Measurements from ENCODE around the gene NFATC1.

The NFATC1 gene

DNA sequence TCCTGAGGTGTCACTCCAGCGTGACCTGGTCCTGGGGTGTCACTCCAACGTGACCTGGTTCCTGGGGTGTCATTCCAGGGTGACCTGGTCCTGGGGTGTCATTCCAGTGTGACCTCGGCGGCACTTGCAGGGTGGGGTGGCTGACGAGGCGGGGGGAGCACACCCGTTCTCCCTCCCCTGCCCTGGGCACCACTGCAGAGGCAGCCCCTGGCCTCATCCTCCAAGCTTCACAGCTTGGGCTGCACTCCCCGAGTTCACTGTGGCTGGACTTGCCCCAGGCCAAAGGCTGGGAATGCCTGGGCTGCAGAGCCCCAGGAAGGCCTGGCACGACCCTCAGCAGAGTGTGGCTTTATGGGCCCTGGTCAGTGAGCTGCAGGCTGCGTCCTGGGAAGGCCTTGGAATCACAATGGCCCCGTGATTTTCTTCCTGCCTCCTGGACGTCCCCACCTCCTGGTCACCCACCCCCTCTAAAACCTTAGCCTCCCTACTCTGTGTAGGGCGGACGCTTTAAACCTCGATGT is 88.3 kb downstream of the NFATC1 start:
- no peak for DNase-seq (ENCODE audit: insufficient read length, low spot score)
- no peak for FAIRE-seq

DNA sequence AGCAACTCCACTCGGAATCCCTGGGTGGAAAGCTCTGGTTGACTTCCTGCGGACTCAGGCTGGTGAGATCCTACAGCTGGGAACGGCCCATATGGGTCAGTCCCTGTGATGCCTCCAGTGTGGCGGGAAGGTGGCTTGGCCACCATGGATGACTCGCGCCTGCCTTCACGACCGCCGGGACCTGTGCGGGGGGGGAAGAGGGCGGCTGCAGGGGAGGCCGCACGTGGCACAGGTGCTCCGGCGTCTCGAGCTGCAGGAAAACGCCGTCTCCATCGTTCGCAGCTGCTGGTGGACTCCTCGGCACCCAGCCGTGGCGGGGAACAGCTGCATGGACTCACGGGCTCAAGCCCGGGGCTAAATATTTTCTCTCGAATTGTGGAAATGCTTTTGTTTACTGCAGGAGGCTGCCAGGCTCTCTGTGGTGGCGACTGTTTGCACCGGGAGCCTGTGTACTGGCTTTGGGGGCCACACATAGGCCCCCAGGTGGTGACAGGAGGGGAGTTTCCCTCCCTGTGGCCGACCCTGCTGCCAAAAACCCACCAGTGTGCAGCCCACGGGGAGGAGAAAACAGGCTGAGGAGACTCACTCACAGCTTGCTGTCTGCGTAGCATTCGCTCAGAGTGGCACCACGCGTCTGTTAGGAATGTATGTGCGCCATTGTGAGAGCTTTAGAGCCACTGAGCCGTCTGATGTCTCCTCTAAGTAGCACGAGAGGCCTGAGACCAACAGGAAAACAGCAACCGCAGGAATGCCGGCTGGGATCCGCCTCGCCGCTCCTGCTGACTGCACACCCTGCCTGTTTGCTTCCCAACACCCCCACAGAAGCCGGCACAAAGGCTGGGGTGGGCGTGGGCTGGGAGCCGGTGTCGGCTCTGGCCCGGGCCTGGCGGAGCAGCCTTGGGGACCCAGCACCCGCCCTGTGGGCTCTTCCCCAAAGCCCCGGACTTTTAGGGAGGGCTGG is 89.2 kb downstream of the NFATC1 start:
- FAIRE-seq (no peak), DNase-seq (ENCODE audit: insufficient read length, low spot score) (peak; percentile 67)

GRCh38 chr18:79485788-79486355 is 90.1 kb downstream of the NFATC1 start:
- no peak for FAIRE-seq
- peak; percentile 29 for DNase-seq (ENCODE audit: insufficient read length, low spot score)

- FAIRE-seq (no peak), DNase-seq (ENCODE audit: insufficient read length, low spot score) (no peak)
Measured at GRCh38 chr18:79486356-79487182, 90.8 kb downstream of the NFATC1 start.

DNA sequence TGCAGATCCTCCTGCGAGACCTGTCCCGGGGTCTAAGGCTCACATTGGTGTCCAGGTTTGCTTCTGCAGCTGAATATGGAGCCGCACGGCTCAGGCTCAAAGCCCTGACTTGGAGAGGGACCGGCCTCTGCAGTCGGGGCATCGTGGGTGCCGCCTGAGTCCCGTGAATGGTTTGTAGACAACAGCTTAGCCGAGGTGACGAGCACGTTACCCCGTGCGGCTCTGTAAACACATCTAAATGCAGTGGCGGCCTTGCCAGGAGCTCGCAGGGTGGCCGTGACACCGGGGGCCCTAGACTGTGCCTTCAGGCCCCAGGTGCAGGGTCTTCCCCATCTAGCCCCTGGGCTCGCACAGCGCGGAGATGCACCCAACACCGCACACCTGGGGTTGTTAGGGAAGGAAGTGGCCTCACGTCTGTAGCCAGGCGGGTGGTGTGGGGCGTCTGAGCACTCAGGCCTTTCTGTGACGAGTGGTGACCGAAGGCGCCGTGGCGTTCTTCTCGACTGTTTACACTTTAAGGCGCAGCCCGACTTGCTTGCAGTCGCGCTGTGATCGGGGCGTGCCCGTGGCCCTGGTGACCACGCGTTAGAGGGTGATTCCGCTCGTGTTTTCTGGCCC is 91.6 kb downstream of the NFATC1 start:
- DNase-seq (ENCODE audit: insufficient read length, low spot score) = no peak
- FAIRE-seq = no peak

DNA sequence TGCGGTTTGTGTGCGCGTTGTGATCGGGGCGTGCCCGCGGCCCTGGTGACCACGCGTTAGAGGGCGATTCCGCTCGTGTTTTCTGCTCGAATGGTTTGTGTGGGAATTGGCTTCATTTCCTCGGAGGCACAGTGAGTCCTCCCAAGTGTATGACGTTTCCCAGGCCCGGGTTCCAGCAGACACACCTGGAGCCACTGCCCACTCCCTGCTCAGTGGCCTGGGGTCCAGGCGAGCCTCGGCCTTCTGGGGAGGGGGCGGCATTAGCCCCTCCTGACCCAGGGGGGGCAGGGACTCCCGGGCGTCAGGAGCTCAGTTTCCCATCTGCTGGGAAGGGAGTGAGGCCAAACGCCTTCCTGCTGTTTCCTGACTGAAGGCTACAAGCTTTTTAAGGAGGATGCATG is 92.1 kb downstream of the NFATC1 start:
- FAIRE-seq (no peak), DNase-seq (ENCODE audit: insufficient read length, low spot score) (no peak)

DNA sequence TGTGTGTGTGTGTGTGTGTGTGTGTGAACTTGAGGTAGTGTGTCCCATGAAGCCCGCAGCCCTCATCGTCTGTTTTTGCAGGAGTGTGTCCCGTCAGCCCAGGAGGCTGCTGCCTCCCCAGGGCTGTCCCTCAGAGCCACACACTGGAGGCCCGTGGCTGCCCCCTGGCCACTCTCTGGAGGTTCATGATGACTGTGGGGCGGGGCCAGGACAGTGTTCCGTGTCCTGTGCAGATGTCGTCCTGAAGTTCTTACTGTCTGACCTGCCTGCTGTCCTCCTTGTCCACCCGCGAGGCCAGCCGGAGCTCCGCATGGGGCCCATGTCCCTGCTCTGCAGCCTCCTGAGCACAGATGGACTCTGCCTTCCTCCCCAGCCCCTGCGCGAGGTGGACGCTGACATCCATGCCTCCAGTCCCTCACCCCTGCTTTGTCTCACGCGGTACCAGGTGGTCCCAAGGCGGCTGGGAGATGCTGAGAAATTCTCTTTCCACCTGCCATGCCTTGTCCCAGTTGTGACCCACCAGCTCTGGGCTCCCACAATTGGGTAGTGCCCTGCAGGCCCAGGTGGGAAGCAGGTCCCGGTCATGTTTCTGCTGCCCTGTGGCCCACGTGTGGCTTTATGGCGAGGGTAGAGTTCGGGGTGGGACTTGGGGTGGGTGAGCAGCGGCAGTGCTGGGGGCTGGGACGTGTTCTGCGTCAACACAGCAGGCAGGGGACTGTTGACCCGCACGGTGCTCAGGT is 92.8 kb downstream of the NFATC1 start:
- FAIRE-seq = no peak

GRCh38 chr18:79489051-79489898 is 93.5 kb downstream of the NFATC1 start:
- DNase-seq (ENCODE audit: insufficient read length, low spot score) (no peak), FAIRE-seq (no peak)

More for the DNA sequence above, 92.8 kb downstream of the NFATC1 start:
- DNase-seq (ENCODE audit: insufficient read length, low spot score) = no peak

GRCh38 chr18:79489899-79490625 is 94.3 kb downstream of the NFATC1 start:
- no peak for DNase-seq (ENCODE audit: insufficient read length, low spot score)
- FAIRE-seq = no peak

DNA sequence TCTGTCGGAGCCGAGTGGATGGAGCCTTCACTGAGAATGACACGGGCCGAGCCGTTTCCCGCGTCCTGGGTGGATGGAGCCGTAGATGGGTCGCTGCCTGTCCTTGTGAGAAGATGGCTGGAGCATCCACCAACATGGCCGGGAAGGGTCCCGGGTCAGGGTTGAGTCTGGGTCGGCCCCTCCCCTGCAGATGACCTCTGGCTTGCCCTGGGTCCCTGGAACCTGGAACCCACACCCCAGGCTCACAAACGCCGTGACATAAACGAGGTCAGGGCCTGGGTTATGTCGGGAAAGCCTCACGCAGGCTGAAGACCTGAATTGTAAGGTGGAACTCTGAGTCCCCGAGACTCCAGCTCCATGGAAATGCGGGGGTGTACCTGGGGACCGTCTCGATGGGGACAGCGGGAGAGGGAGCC is 94.9 kb downstream of the NFATC1 start:
- no peak for FAIRE-seq
- no peak for DNase-seq (ENCODE audit: insufficient read length, low spot score)

- no peak for FAIRE-seq
Measured at GRCh38 chr18:79491081-79491551, 95.4 kb downstream of the NFATC1 start.

GRCh38 chr18:79493211-79493800 is 97.6 kb downstream of the NFATC1 start:
- DNase-seq (ENCODE audit: insufficient read length, low spot score) (no peak), FAIRE-seq (no peak)

More at GRCh38 chr18:79491081-79491551, 95.4 kb downstream of the NFATC1 start:
- DNase-seq (ENCODE audit: insufficient read length, low spot score) = no peak

DNA sequence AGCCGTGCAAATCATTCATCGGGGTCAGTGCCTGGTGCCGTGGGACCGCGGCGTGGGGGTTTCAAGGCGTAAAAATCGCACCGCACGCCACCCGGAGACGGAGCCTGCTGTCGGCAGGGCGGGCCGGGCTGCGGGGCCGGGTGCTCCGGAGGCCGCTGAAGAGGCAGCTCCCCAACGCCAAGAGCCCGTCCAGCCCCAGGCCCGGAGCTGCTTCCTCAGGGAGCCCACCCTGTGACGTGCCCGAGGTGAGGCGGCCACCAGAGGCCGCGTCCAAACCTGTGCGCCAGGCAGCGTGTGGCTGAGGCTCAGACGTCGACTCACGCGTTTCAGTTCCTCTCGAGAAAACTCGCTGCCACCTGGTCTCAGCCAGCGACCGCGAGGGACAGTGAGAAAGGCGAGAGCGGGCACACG is 98.1 kb downstream of the NFATC1 start:
- no peak for FAIRE-seq

GRCh38 chr18:79494936-79495335 is 99.2 kb downstream of the NFATC1 start:
- no peak for DNase-seq (ENCODE audit: insufficient read length, low spot score)
- FAIRE-seq = no peak

More for the DNA sequence above, 98.1 kb downstream of the NFATC1 start:
- DNase-seq (ENCODE audit: insufficient read length, low spot score) = no peak

GRCh38 chr18:79495591-79496071 is 99.9 kb downstream of the NFATC1 start:
- FAIRE-seq (no peak), DNase-seq (ENCODE audit: insufficient read length, low spot score) (no peak)

DNA sequence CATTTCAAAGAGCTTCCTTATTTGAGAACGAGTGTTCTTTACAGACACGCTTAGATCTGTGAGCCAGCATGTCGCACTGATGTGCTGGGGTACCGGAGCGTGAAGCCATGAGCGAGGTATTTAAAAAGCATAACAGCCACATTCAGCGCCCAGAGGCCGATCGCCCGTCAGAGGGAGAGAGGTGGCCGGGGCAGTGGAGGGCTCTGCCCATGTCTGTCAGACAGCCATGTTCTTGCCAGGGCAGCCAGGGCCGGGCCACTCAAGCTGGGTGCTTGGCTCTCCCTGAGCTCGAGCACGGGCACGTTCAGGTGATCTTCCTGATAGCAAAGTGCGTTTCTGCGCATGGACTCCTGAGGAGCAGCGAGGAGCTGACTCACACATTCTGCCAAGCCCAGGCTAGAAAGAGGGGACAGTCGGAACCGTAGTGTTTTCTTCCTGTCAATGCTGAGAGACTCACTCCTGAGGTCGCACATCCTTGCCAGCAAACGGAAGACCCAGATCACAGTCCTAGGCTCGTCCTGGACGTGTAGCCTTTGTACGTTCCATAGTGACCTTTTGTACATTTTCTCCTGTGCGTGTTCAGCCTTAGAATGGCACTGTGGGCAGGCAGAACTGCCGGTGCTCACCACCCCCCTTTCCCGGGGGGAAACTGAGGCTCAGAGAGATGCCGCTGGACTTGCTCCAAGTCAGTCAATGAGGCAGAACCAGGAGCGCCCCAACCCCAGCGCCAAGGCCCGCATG is 100.7 kb downstream of the NFATC1 start:
- FAIRE-seq (no peak), DNase-seq (ENCODE audit: insufficient read length, low spot score) (no peak)
